H1 (cell line): ENCODE data around the gene GOLPH3L. TPM values are rescaled to one million over a fixed set of nuclear protein-coding genes. Genes with fewer than 3 reads are reported as not detected.

ENCODE experiments used
- CTCF ChIA-PET: fragments of 300-600 bp; sonication (Branson Sonifier 250); formaldehyde crosslinking; loops from one replicate; lab custom pipeline; 2021; ENCODE audit not compliant: partially characterized antibody; lab: Charles Lee
- POLR2A ChIA-PET: fragments of 300-600 bp; sonication (Branson Sonifier 250); formaldehyde crosslinking; loops from one replicate; lab custom pipeline; 2021; ENCODE audit warnings: inconsistent platforms; ENCODE audit not compliant: partially characterized antibody; lab: Charles Lee
- DNase-seq, 2 experiments: peaks; one replicate each; pipeline versions ENCODE4 v3.0.0 to v3.0.0-alpha.2; 2010 to 2022; ENCODE audit warnings: low spot score in 2 of 2, low read depth in 1 of 2, mixed read lengths in 1 of 2
- FAIRE-seq: peaks from 2 replicates; lab custom pipeline; 2011; peaks lifted over from hg19 to GRCh38; lab: Jason Lieb, UNC
- H2AFZ ChIP-seq: 2 replicates; pipeline ENCODE4 v1.8.1; 2012; ENCODE audit warnings: low read length, inconsistent platforms
- H2AK5ac ChIP-seq: 2 replicates; pipeline ENCODE4 v1.6.1; 2013; ENCODE audit warnings: low read depth, low read length
- H2BK120ac ChIP-seq: replicated peaks from 2 replicates; pipeline ENCODE3; 2013; ENCODE audit warnings: low read depth, low read length, inconsistent platforms
- H2BK12ac ChIP-seq: 2 replicates; pipeline ENCODE4 v1.6.1; 2013; ENCODE audit warnings: low read depth, low read length
- H2BK15ac ChIP-seq: 2 replicates; pipeline ENCODE4 v1.6.1; 2013; ENCODE audit warnings: low read length
- H2BK20ac ChIP-seq: 2 replicates; pipeline ENCODE4 v1.6.1; 2013; ENCODE audit warnings: low read length
- H2BK5ac ChIP-seq: 2 replicates; pipeline ENCODE4 v1.6.1; 2013; ENCODE audit warnings: low read depth, low read length
- H3K14ac ChIP-seq: 2 replicates; pipeline ENCODE4 v1.6.1; 2013; ENCODE audit warnings: inconsistent platforms; ENCODE audit not compliant: insufficient read length
- H3K18ac ChIP-seq: 2 replicates; pipeline ENCODE4 v1.6.1; 2013; ENCODE audit warnings: low read length; ENCODE audit errors: extremely low read depth
- H3K23ac ChIP-seq: 2 replicates; pipeline ENCODE4 v1.6.1; 2013; ENCODE audit warnings: inconsistent platforms; ENCODE audit not compliant: insufficient read length
- H3K23me2 ChIP-seq: 2 replicates; pipeline ENCODE4 v1.6.1; 2013; ENCODE audit warnings: low read depth, low read length
- H3K27ac ChIP-seq: 2 replicates; pipeline ENCODE4 v1.6.1; 2011; ENCODE audit warnings: low read depth, low read length, inconsistent platforms
- H3K27me3 ChIP-seq, 4 experiments: replicated peaks in 1 of 4; 1 replicate in 1 of 4; 2 replicates in 3 of 4; pipeline versions ENCODE4 v1.6.1 to v1.8.1; 2011 to 2013; ENCODE audit warnings: low read length in 3 of 4, mild to moderate bottlenecking in 3 of 4, inconsistent platforms in 2 of 4, mixed read lengths in 2 of 4, moderate library complexity in 1 of 4; ENCODE audit not compliant: control insufficient read depth in 3 of 4, insufficient read depth in 3 of 4; ENCODE audit errors: extremely low read depth in 1 of 4
- H3K36me3 ChIP-seq, 4 experiments: 2 replicates each; pipeline versions ENCODE4 v1.6.1 to v1.8.1; 2011 to 2013; ENCODE audit warnings: mild to moderate bottlenecking in 4 of 4, low read length in 3 of 4, moderate library complexity in 2 of 4, control low read depth in 1 of 4, inconsistent platforms in 1 of 4; ENCODE audit not compliant: insufficient read depth in 4 of 4, control insufficient read depth in 2 of 4
- H3K4ac ChIP-seq: replicated peaks from 2 replicates; pipeline ENCODE3; 2013; ENCODE audit warnings: low read length, low read depth, mixed read lengths, inconsistent platforms; ENCODE audit not compliant: insufficient read length
- H3K4me1 ChIP-seq, 4 experiments: replicated peaks in 1 of 4; 1 replicate in 1 of 4; 2 replicates in 3 of 4; pipeline versions ENCODE4 v1.6.1 to v1.8.1; 2011 to 2013; ENCODE audit warnings: low read length in 3 of 4, inconsistent platforms in 2 of 4, mixed read lengths in 1 of 4; ENCODE audit not compliant: insufficient read depth in 4 of 4, control insufficient read depth in 3 of 4
- H3K4me2 ChIP-seq, 2 experiments: 2 replicates each; pipeline versions ENCODE4 v1.6.1 to v1.8.1; 2011 to 2013; ENCODE audit warnings: low read depth in 2 of 2, low read length in 2 of 2, control low read depth in 1 of 2, inconsistent platforms in 1 of 2, mild to moderate bottlenecking in 1 of 2; ENCODE audit not compliant: insufficient read depth in 1 of 2
- H3K4me3 ChIP-seq, 4 experiments: fragments of 200-600, 300-600 bp in 1 of 4; sonication (generic), shearing (Covaris generic), sonication (Bioruptor Twin) in 1 of 4; 2 replicates each; pipeline versions ENCODE4 v1.5.1 to v1.8.1; 2011 to 2016; ENCODE audit warnings: low read length in 4 of 4, low read depth in 3 of 4, control low read depth in 2 of 4, inconsistent platforms in 2 of 4, mild to moderate bottlenecking in 2 of 4, mixed read lengths in 1 of 4, moderate library complexity in 1 of 4; ENCODE audit not compliant: insufficient read depth in 2 of 4; ENCODE audit errors: extremely low read depth in 1 of 4
- H3K56ac ChIP-seq: replicated peaks from 2 replicates; pipeline ENCODE3; 2013; ENCODE audit warnings: low read depth, mild to moderate bottlenecking, mixed read lengths, low read length, inconsistent platforms; ENCODE audit not compliant: insufficient read length
- H3K79me1 ChIP-seq: 2 replicates; pipeline ENCODE4 v1.6.1; 2013; ENCODE audit warnings: low read depth, low read length, control low read depth
- H3K79me2 ChIP-seq, 2 experiments: 2 replicates each; pipeline versions ENCODE4 v1.6.1 to v1.8.1; 2012 to 2013; ENCODE audit warnings: low read length in 2 of 2, mild to moderate bottlenecking in 2 of 2, inconsistent platforms in 1 of 2; ENCODE audit not compliant: insufficient read depth in 2 of 2, control insufficient read depth in 1 of 2
- H3K9ac ChIP-seq, 4 experiments: replicated peaks in 1 of 4; 1 replicate in 1 of 4; 2 replicates in 3 of 4; pipeline versions ENCODE4 v1.6.1 to v1.8.1; 2011 to 2013; ENCODE audit warnings: low read depth in 3 of 4, low read length in 3 of 4, control low read depth in 2 of 4, mild to moderate bottlenecking in 2 of 4, moderate library complexity in 2 of 4, inconsistent platforms in 1 of 4; ENCODE audit errors: extremely low read depth in 1 of 4
- H3K9me3 ChIP-seq, 2 experiments: 2 replicates each; pipeline versions ENCODE4 v1.6.1 to v1.8.1; 2012 to 2013; ENCODE audit warnings: mild to moderate bottlenecking in 2 of 2, moderate library complexity in 2 of 2, control low read depth in 1 of 2, inconsistent platforms in 1 of 2, low read depth in 1 of 2, low read length in 1 of 2, mixed read lengths in 1 of 2; ENCODE audit not compliant: insufficient read depth in 2 of 2
- H4K20me1 ChIP-seq, 2 experiments: replicated peaks in 1 of 2; 2 replicates each; pipeline versions ENCODE3 to v1.8.1; 2011 to 2013; ENCODE audit warnings: inconsistent platforms in 2 of 2, low read length in 2 of 2, mild to moderate bottlenecking in 1 of 2; ENCODE audit not compliant: insufficient read depth in 2 of 2, control insufficient read depth in 1 of 2
- H4K5ac ChIP-seq: 2 replicates; pipeline ENCODE4 v1.6.1; 2013; ENCODE audit warnings: low read length, low read depth, mixed read lengths, inconsistent platforms; ENCODE audit not compliant: insufficient read length
- H4K8ac ChIP-seq: 2 replicates; pipeline ENCODE4 v1.8.0; 2013; ENCODE audit warnings: mild to moderate bottlenecking, moderate library complexity, low read length, inconsistent platforms; ENCODE audit not compliant: insufficient read depth; ENCODE audit errors: extremely low read depth
- H4K91ac ChIP-seq: replicated peaks from 2 replicates; pipeline ENCODE3; 2013; ENCODE audit warnings: low read length, mixed read lengths, inconsistent platforms; ENCODE audit not compliant: insufficient read length
- ATF3 ChIP-seq: IDR thresholded peaks from 2 replicates; pipeline ENCODE4 v1.6.1; 2011; ENCODE audit warnings: low read depth, mild to moderate bottlenecking, low read length; ENCODE audit not compliant: insufficient read depth
- BACH1 ChIP-seq: IDR thresholded peaks from 2 replicates; pipeline ENCODE4 v1.6.1; 2012; ENCODE audit warnings: low read length, improper control_type of control experiment
- CBX8 ChIP-seq: fragments of 300-800, 300-1000 bp; sonication (generic); IDR thresholded peaks from 2 replicates; pipeline ENCODE4 v1.7.1; 2016; ENCODE audit warnings: low read depth, low read length, borderline replicate concordance
- FOSL1 ChIP-seq: IDR thresholded peaks from 2 replicates; pipeline ENCODE4 v1.6.1; 2011; ENCODE audit warnings: mild to moderate bottlenecking, low read depth, low read length, moderate library complexity; ENCODE audit not compliant: insufficient read depth
- JUN ChIP-seq: IDR thresholded peaks from 2 replicates; pipeline ENCODE4 v1.6.1; 2011; ENCODE audit warnings: low read depth, mild to moderate bottlenecking, improper control_type of control experiment, low read length
- RFX5 ChIP-seq: IDR thresholded peaks from 2 replicates; pipeline ENCODE4 v1.6.1; 2011; ENCODE audit warnings: low read depth, low read length, improper control_type of control experiment, borderline replicate concordance
- SP1 ChIP-seq: IDR thresholded peaks from 2 replicates; pipeline ENCODE4 v1.6.1; 2011; ENCODE audit warnings: low read depth, low read length
- SP2 ChIP-seq: IDR thresholded peaks from 2 replicates; pipeline ENCODE4 v1.6.1; 2012; ENCODE audit warnings: mild to moderate bottlenecking, low read length, inconsistent platforms
- TAF1 ChIP-seq: IDR thresholded peaks from 2 replicates; pipeline ENCODE4 v1.6.1; 2011; ENCODE audit warnings: mild to moderate bottlenecking, low read depth, low read length
- ZNF274 ChIP-seq: IDR thresholded peaks from 2 replicates; pipeline ENCODE4 v1.7.0; 2012; ENCODE audit warnings: low read length, borderline replicate concordance; ENCODE audit errors: extremely low read depth
- WGBS, 2 experiments: shearing (Covaris generic) in 1 of 2; methylation state at CpG; one replicate each; pipeline versions ENCODE4 v1.1.6 to v1.1.7; 2013 to 2015; ENCODE audit warnings: low lambda C conversion rate in 2 of 2, mixed read lengths in 2 of 2, inconsistent platforms in 1 of 2, low coverage in 1 of 2, missing lambda C conversion rate in 1 of 2; ENCODE audit not compliant: insufficient replicate concordance in 2 of 2, insufficient coverage in 1 of 2, insufficient read length in 1 of 2; ENCODE audit errors: extremely low coverage in 1 of 2, missing lambda C conversion rate in 1 of 2; 5-methylcytosine and 5-hydroxymethylcytosine counted together
- polyA plus RNA-seq, 7 experiments: library from polyadenylated mRNA; depleted of rRNA in 3 of 7; stranded (reverse) in 5 of 7; unstranded in 2 of 7; fragments of >200 nt in 5 of 7; fragments of 200-250 nt in 2 of 7; gene quantifications; 1 replicate in 5 of 7; 2 replicates in 1 of 7; 4 replicates in 1 of 7; pipeline versions ENCODE4 v1.2.1 to v1.2.3, GENCODE V29; 2011 to 2013; ENCODE audit warnings: missing spikeins in 2 of 7, mixed read lengths in 2 of 7
- total RNA-seq: library from RNA; stranded (reverse); fragmentation: NEBNext Ultra II Directional; extraction: Animal tissue kit (Norgen Biotek cat#: 25700); gene quantifications from 2 replicates; pipeline ENCODE4 v1.2.1, GENCODE V29; 2021
- TF ChIP-seq, protein P1 (sequence below): IDR thresholded peaks from 2 replicates; pipeline ENCODE4 v1.6.1; 2012; ENCODE audit warnings: inconsistent platforms

The GOLPH3L gene
- total and polyA plus RNA-seq, 2 of the 8 experiments (the other 6 are each of a cell fraction or from before 2014, with no cell fraction given) = 13.3 to 40.8 TPM

GRCh38 chr1:150720098-150720497 lies 23.1 kb upstream of the GOLPH3L start:
- 91% methylated on average over 20 of the region's 21 CpGs; no CpG with 5 or more reads in 1 of the 2 experiments for WGBS, 2 experiments
- CTCF ChIA-PET = interaction anchor here (0.7 kb wide), 1 partner anchor 138 kb away, joined by 3 read pairs; no protein-coding TSS in a partner anchor
- H2BK12ac ChIP-seq = no peak overlapping the region

More at GRCh38 chr1:150720098-150720497, 23.1 kb upstream of the GOLPH3L start:
- no peaks in the 10 kb centered on the region for H3K27me3 ChIP-seq
- H3K9ac ChIP-seq = no peak overlapping the region
- no peak overlapping the region for H2BK5ac ChIP-seq
- H3K56ac ChIP-seq = no peak overlapping the region
- FAIRE-seq (no peak), DNase-seq (no peak)
- H3K79me2 ChIP-seq = no peaks in the 10 kb centered on the region
- no peaks in the 10 kb centered on the region for H3K36me3 ChIP-seq
- H2AFZ ChIP-seq = no peak overlapping the region
- no peak overlapping the region for H2AK5ac ChIP-seq
- no peak overlapping the region for H2BK20ac ChIP-seq
- POLR2A ChIA-PET = interaction anchor here (0.6 to 1.4 kb wide), 2 partner anchors 159 to 186 kb away, joined by 3 to 4 read pairs; no protein-coding TSS in a partner anchor
- H3K27ac ChIP-seq = no peak overlapping the region
- no peak overlapping the region for H3K23ac ChIP-seq
- no peak overlapping the region for H4K8ac ChIP-seq
- no peak overlapping the region for H4K91ac ChIP-seq
- TF ChIP-seq, protein P1, sequence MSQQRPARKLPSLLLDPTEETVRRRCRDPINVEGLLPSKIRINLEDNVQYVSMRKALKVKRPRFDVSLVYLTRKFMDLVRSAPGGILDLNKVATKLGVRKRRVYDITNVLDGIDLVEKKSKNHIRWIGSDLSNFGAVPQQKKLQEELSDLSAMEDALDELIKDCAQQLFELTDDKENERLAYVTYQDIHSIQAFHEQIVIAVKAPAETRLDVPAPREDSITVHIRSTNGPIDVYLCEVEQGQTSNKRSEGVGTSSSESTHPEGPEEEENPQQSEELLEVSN = no peak
- TF ChIP-seq BACH1 = no peak
- TF ChIP-seq CBX8 = no peak
- no peak for TF ChIP-seq FOSL1
- no peak for TF ChIP-seq SP1
- no peak for TF ChIP-seq RFX5
- no peak for TF ChIP-seq SP2
- TF ChIP-seq ATF3 = no peak
- TF ChIP-seq ZNF274 = no peak
- no peak for TF ChIP-seq JUN
- TF ChIP-seq TAF1 = no peak
- no peaks in the 10 kb centered on the region for H3K79me1 ChIP-seq
- no peaks in the 10 kb centered on the region for H3K23me2 ChIP-seq
- H3K14ac ChIP-seq = no peak overlapping the region
- H3K4me2 ChIP-seq = no peak overlapping the region
- no peak overlapping the region for H3K4ac ChIP-seq
- H3K9me3 ChIP-seq = no peaks in the 10 kb centered on the region; a peak in 1 of 4 replicates
- no peak overlapping the region for H3K18ac ChIP-seq
- H3K4me3 ChIP-seq = no peak overlapping the region
- no peaks in the 10 kb centered on the region for H4K20me1 ChIP-seq
- no peaks in the 10 kb centered on the region for H3K4me1 ChIP-seq
- no peak overlapping the region for H2BK15ac ChIP-seq
- H4K5ac ChIP-seq = no peak overlapping the region
- no peak overlapping the region for H2BK120ac ChIP-seq
